H9 (cell line): Measurements from ENCODE around the gene TTC7B. TPM values are rescaled to one million over a fixed set of nuclear protein-coding genes. Genes with fewer than 3 reads are reported as not detected.

Experiments
- DNase-seq: peaks from one replicate; pipeline ENCODE4 v3.0.0-alpha.2; 2017
- H2AFZ ChIP-seq: one replicate; pipeline ENCODE4 v1.6.1; 2013; ENCODE audit warnings: mild to moderate bottlenecking, low read length, control low read depth, moderate library complexity
- H2AK5ac ChIP-seq: 2 replicates; pipeline ENCODE4 v1.6.1; 2013; ENCODE audit warnings: low read length, control low read depth, mixed read lengths; ENCODE audit not compliant: insufficient read length
- H2BK120ac ChIP-seq: one replicate; pipeline ENCODE4 v1.6.1; 2013; ENCODE audit warnings: low read depth, mild to moderate bottlenecking, low read length, control low read depth, inconsistent platforms; ENCODE audit not compliant: poor library complexity, severe bottlenecking
- H2BK12ac ChIP-seq: 2 replicates; pipeline ENCODE4 v1.6.1; 2013; ENCODE audit warnings: low read length, control low read depth, mixed read lengths, low read depth; ENCODE audit not compliant: insufficient read length
- H2BK15ac ChIP-seq: 2 replicates; pipeline ENCODE4 v1.6.1; 2013; ENCODE audit warnings: low read depth, low read length, control low read depth
- H2BK20ac ChIP-seq: one replicate; pipeline ENCODE4 v1.6.1; 2013; ENCODE audit warnings: low read depth, mild to moderate bottlenecking, low read length, control low read depth, inconsistent platforms; ENCODE audit not compliant: poor library complexity, severe bottlenecking
- H2BK5ac ChIP-seq: 2 replicates; pipeline ENCODE4 v1.6.1; 2013; ENCODE audit warnings: low read length, control low read depth, mixed read lengths; ENCODE audit not compliant: insufficient read length
- H3K14ac ChIP-seq: 2 replicates; pipeline ENCODE4 v1.6.1; 2013; ENCODE audit warnings: low read length, control low read depth; ENCODE audit not compliant: insufficient read depth
- H3K18ac ChIP-seq: 2 replicates; pipeline ENCODE4 v1.6.1; 2013; ENCODE audit warnings: low read depth, mild to moderate bottlenecking, mixed read lengths, low read length, control low read depth; ENCODE audit not compliant: insufficient read length
- H3K23ac ChIP-seq: 2 replicates; pipeline ENCODE4 v1.6.1; 2013; ENCODE audit warnings: low read length, control low read depth, mixed read lengths, low read depth; ENCODE audit not compliant: insufficient read length
- H3K23me2 ChIP-seq: 2 replicates; pipeline ENCODE4 v1.6.1; 2013; ENCODE audit warnings: low read depth, mild to moderate bottlenecking, mixed read lengths, low read length, control low read depth; ENCODE audit not compliant: insufficient read length, poor library complexity, severe bottlenecking
- H3K27ac ChIP-seq: 2 replicates; pipeline ENCODE4 v1.5.1; 2013; ENCODE audit warnings: low read length, control low read depth, mixed read lengths, low read depth; ENCODE audit not compliant: insufficient read length
- H3K27me3 ChIP-seq: 2 replicates; pipeline ENCODE4 v1.6.1; 2013; ENCODE audit warnings: low read length, control low read depth, inconsistent platforms; ENCODE audit not compliant: insufficient read depth
- H3K4ac ChIP-seq: 2 replicates; pipeline ENCODE4 v1.6.1; 2013; ENCODE audit warnings: low read depth, mild to moderate bottlenecking, control low read depth, inconsistent platforms, low read length, moderate library complexity
- H3K4me1 ChIP-seq: 2 replicates; pipeline ENCODE4 v1.6.1; 2013; ENCODE audit warnings: low read length, control low read depth, inconsistent platforms; ENCODE audit not compliant: insufficient read depth
- H3K4me2 ChIP-seq: 2 replicates; pipeline ENCODE4 v1.6.1; 2013; ENCODE audit warnings: low read length, control low read depth, mixed read lengths; ENCODE audit not compliant: insufficient read length, insufficient read depth
- H3K56ac ChIP-seq: 2 replicates; pipeline ENCODE4 v1.6.1; 2013; ENCODE audit warnings: low read depth, mild to moderate bottlenecking, mixed read lengths, low read length, control low read depth; ENCODE audit not compliant: insufficient read length
- H3K79me1 ChIP-seq: 2 replicates; pipeline ENCODE4 v1.6.1; 2013; ENCODE audit warnings: low read depth, mild to moderate bottlenecking, moderate library complexity, low read length, control low read depth, inconsistent platforms; ENCODE audit not compliant: insufficient read depth, poor library complexity, severe bottlenecking
- H3K79me2 ChIP-seq: 2 replicates; pipeline ENCODE4 v1.6.1; 2013; ENCODE audit warnings: low read length, control low read depth, inconsistent platforms; ENCODE audit not compliant: insufficient read depth
- H3K9ac ChIP-seq: 2 replicates; pipeline ENCODE4 v1.6.1; 2013; ENCODE audit warnings: low read length, control low read depth, mixed read lengths; ENCODE audit not compliant: insufficient read length; ENCODE audit errors: extremely low read depth
- H3K9me3 ChIP-seq: one replicate; pipeline ENCODE4 v1.6.1; 2013; ENCODE audit warnings: low read depth, low read length, inconsistent platforms; ENCODE audit not compliant: control insufficient read depth
- H3T11ph ChIP-seq: one replicate; pipeline ENCODE4 v1.6.1; 2013; ENCODE audit warnings: mild to moderate bottlenecking, low read length, control low read depth, inconsistent platforms
- H4K20me1 ChIP-seq: one replicate; pipeline ENCODE4 v1.6.1; 2013; ENCODE audit not compliant: control insufficient read depth, insufficient read length, insufficient read depth
- H4K5ac ChIP-seq: 2 replicates; pipeline ENCODE4 v1.6.1; 2013; ENCODE audit warnings: low read depth, mild to moderate bottlenecking, mixed read lengths, low read length, control low read depth; ENCODE audit not compliant: insufficient read length
- H4K8ac ChIP-seq: replicated peaks from 2 replicates; pipeline ENCODE4 v1.6.1; 2013; ENCODE audit warnings: low read length, control low read depth, mixed read lengths, low read depth; ENCODE audit not compliant: insufficient read length
- H4K91ac ChIP-seq: 2 replicates; pipeline ENCODE4 v1.6.1; 2013; ENCODE audit warnings: low read depth, mild to moderate bottlenecking, moderate library complexity, mixed read lengths, low read length, control low read depth; ENCODE audit not compliant: insufficient read length
- H3K27ac Mint-ChIP-seq, 3 experiments: 2 replicates in 2 of 3; 3 replicates in 1 of 3; pipeline ENCODE4 v1.8.0; 2020 to 2021; ENCODE audit warnings: mixed read lengths in 3 of 3, mild to moderate bottlenecking in 1 of 3, moderate library complexity in 1 of 3
- H3K27me3 Mint-ChIP-seq: 2 replicates; pipeline ENCODE4 v1.8.0; 2021; ENCODE audit warnings: low read depth, mild to moderate bottlenecking, moderate library complexity, mixed read lengths
- H3K36me3 Mint-ChIP-seq, 3 experiments: 2 replicates in 2 of 3; 3 replicates in 1 of 3; pipeline ENCODE4 v1.8.0; 2020 to 2021; ENCODE audit warnings: low read depth in 3 of 3, mixed read lengths in 3 of 3; ENCODE audit not compliant: insufficient read depth in 1 of 3
- H3K4me1 Mint-ChIP-seq, 2 experiments: 2 replicates each; pipeline ENCODE4 v1.8.0; 2020; ENCODE audit warnings: mixed read lengths in 2 of 2
- H3K4me3 Mint-ChIP-seq, 2 experiments: 2 replicates in 1 of 2; 3 replicates in 1 of 2; pipeline ENCODE4 v1.8.0; 2020 to 2021; ENCODE audit warnings: mild to moderate bottlenecking in 2 of 2, mixed read lengths in 2 of 2, moderate library complexity in 1 of 2
- H3K9me3 Mint-ChIP-seq, 2 experiments: 2 replicates in 1 of 2; 3 replicates in 1 of 2; pipeline ENCODE4 v1.8.0; 2020; ENCODE audit warnings: mild to moderate bottlenecking in 2 of 2, mixed read lengths in 2 of 2, moderate library complexity in 1 of 2
- CTCF ChIP-seq: fragments of 200-600 bp; sonication (generic); conservative IDR thresholded peaks from 3 replicates; pipeline ENCODE4 v1.8.0; 2021; ENCODE audit warnings: antibody characterized with exemption, mild to moderate bottlenecking
- WGBS: extraction: QIAGEN DNeasy Blood & Tissue Kit; methylation state at CpG from one replicate; pipeline ENCODE4 v1.1.7; 2013; ENCODE audit warnings: missing lambda C conversion rate, low lambda C conversion rate, mixed read lengths; ENCODE audit not compliant: insufficient read length; ENCODE audit errors: extremely low coverage; 5-methylcytosine and 5-hydroxymethylcytosine counted together
- total RNA-seq: library from RNA; stranded (reverse); gene quantifications from 2 replicates; pipeline ENCODE4 v1.2.1, GENCODE V29; 2021

Gene TTC7B
- total RNA-seq, 1 experiment from 2014 or later, result 33.7 TPM

- no peak overlapping the region for H2BK15ac ChIP-seq
- Mint-ChIP-seq H3K4me3 (no peak overlapping the region), H3K4me1 (peaks cover 0 to 2% of the 10 kb centered on the region in 2 experiments; a peak in 2 of 4 replicates), H3K36me3 (peaks cover 1 to 11% (median 10%) of the 10 kb centered on the region in 3 experiments; a peak in 5 of 7 replicates), H3K27ac (no peak overlapping the region; a peak in 1 of 7 replicates), H3K27me3 (no peaks in the 10 kb centered on the region), H3K9me3 (no peaks in the 10 kb centered on the region)
- H3K9ac ChIP-seq, result no peak overlapping the region
- H2BK120ac ChIP-seq, result no peak overlapping the region
- no peak overlapping the region for H4K91ac ChIP-seq
- no peak overlapping the region for H3K4me2 ChIP-seq
- DNase-seq, result no peak
- no peak overlapping the region for H2BK5ac ChIP-seq
- no peaks in the 10 kb centered on the region for H4K20me1 ChIP-seq
- H2BK20ac ChIP-seq, result no peak overlapping the region
- WGBS, result no CpG with 5 or more reads among the region's 9 CpGs
- H2BK12ac ChIP-seq, result no peak overlapping the region
- H3K79me2 ChIP-seq, result no peaks in the 10 kb centered on the region
- no peak overlapping the region for H4K8ac ChIP-seq
- TF ChIP-seq CTCF, result no peak
- H4K5ac ChIP-seq, result no peak overlapping the region
- no peaks in the 10 kb centered on the region for H3K9me3 ChIP-seq
- no peak overlapping the region for H2AFZ ChIP-seq
- H2AK5ac ChIP-seq, result no peak overlapping the region
- H3K23ac ChIP-seq, result no peak overlapping the region
- H3K79me1 ChIP-seq, result no peaks in the 10 kb centered on the region
- no peak overlapping the region for H3K56ac ChIP-seq
- H3K27ac ChIP-seq, result no peak overlapping the region
- no peak overlapping the region for H3K4ac ChIP-seq
- H3K14ac ChIP-seq, result no peak overlapping the region
- no peak overlapping the region for H3T11ph ChIP-seq
- no peaks in the 10 kb centered on the region for H3K23me2 ChIP-seq
- no peak overlapping the region for H3K18ac ChIP-seq
- no peaks in the 10 kb centered on the region for H3K4me1 ChIP-seq
- H3K27me3 ChIP-seq, result no peaks in the 10 kb centered on the region
Measured at GRCh38 chr14:90784621-90785270, 31.5 kb downstream of the TTC7B start.
